NCI-H1417 treated with DMSO at 0.1 percent for 48 hours (cell line): ENCODE data around the gene WDCP.
A peak's percentile ranks its signal among the peaks of the same experiment; 100 is the strongest.
"Not testable (repeated sequence)": the region's sequence is repeated elsewhere in the genome, so short reads cannot be mapped to it uniquely, and the experiment has no call there.

Source experiments
- DNase-seq: peaks from one replicate; lab custom pipeline; 2025; lab: John Stamatoyannopoulos, UW

WDCP gene, protein sequence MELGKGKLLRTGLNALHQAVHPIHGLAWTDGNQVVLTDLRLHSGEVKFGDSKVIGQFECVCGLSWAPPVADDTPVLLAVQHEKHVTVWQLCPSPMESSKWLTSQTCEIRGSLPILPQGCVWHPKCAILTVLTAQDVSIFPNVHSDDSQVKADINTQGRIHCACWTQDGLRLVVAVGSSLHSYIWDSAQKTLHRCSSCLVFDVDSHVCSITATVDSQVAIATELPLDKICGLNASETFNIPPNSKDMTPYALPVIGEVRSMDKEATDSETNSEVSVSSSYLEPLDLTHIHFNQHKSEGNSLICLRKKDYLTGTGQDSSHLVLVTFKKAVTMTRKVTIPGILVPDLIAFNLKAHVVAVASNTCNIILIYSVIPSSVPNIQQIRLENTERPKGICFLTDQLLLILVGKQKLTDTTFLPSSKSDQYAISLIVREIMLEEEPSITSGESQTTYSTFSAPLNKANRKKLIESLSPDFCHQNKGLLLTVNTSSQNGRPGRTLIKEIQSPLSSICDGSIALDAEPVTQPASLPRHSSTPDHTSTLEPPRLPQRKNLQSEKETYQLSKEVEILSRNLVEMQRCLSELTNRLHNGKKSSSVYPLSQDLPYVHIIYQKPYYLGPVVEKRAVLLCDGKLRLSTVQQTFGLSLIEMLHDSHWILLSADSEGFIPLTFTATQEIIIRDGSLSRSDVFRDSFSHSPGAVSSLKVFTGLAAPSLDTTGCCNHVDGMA

DNA sequence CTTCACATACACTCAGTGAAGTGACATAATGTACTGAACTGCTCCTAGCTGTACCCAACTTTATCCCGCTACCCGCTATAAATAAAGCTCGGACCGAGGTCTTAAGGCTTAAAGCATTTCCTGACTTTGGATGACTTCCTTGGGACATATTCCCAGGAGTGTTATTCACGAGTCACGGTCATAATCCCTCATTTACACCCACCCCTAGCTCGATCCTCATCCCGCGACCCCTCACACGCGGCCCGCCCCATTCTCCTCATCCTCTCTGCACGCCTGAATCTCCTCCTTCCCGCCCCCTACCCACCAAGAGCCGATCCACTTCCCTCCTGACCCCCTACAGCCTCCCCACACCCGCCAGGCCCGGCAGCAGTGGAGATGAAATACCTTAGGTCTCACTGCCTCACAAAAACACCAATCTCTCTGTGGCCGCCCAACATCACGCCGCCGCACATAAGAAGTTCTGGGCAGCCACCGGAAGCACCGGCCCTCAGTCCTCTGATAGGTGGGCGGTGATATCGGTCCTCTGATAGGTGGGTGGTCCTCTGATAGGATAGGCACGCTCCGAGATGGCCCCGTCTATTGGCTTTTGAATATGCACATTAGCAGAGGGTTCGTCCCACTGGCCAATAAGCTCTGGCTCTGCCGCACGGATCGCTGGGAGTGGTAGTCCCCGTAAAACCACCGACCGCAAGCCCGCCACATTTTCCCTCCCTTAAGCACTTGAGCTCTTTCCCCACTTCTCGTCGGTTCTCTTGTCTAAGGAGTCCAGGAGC, at the start of gene WDCP:
TSS of gene WDCP (minus strand) at position 462 of the 773 bp plus-strand sequence. CDS start 7,897 bp downstream, outside the sequence.
- peak; percentile 96 for DNase-seq

DNA sequence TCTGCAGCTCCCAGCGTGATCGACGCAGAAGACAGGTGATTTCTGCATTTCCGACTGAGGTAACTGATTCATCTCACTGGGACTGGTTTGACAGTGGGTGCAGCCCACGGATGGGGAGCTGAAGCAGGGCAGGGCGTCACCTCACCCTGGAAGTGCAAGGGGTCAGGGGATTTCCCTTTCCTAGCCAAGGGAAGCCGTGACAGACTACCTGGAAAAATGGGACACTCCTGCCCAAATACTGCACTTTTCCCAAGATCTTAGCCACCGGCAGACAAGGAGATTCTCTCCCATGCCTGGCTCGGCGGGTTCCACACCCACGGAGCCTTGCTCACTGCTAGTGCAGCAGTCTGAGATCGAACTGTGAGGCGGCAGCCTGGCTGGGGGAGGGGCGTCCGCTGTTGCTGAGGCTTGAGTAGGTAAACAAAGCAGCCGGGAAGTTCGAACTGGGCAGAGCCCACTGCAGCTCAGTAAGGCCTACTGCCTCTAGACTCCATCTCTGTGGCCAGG, 48.0 kb upstream of the WDCP start:
- not testable (repeated sequence) for DNase-seq

DNA sequence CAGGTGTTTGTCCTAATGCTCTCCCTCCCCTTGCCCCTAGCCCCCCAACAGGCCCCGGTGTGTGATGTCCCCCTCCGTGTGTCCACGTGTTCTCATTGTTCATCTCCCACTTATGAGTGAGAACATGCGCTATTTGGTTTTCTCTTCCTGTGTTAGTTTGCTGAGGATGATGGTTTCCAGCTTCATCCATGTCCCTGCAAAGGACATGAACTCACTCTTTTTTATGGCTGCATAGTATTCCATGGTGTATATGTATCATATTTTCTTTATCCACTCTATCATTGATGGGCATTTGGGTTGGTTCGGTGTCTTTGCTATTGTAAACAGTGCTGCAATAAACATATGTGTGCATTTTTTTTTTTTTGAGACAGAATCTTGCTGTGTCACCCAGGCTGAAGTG, 46.1 kb upstream of the WDCP start:
- not testable (repeated sequence) for DNase-seq

DNA sequence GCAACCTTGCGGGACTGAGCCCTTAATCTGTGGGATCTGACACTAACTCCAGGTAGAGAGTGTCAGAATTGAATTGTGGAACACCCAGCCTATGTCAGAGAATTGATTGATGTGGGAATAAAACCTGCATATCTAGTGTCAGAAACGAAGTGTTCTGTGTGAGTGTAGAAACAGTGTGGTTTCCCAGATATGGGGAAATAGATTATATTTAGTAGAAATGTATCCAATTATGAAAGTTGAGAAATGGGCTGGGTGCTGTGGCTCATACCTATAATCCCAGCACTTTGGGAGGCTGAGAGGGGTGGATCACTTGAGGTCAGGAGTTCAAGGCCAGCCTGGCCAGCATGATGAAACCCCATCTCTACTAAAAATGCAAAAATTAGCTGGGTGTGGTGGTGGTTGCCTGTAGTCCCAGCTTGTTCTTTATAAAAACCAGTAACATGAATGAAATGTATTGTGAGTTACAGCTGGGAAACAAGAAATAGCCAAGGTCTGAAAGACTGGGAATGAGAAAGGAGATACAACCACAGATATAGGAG, 41.7 kb upstream of the WDCP start:
- no peak for DNase-seq

DNA sequence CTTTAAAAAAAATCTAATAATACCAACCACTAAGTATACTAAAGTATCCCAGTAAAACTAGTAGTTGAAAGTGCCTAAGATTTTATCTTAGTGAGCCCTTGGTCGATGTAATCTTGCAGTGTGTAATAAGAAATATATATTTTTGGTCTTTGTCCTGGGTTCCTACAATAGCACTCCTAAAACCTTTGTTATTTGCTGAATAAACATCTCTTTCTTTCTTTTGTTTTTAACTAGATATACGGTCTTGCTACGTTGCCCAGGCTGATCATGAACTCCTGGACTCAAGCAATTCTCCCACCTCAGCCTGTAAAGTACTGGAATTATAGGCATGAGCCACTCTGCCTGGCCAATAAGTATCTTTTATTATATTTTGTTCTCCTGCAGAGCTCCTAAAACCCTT, 39.8 kb upstream of the WDCP start:
- DNase-seq = no peak

DNA sequence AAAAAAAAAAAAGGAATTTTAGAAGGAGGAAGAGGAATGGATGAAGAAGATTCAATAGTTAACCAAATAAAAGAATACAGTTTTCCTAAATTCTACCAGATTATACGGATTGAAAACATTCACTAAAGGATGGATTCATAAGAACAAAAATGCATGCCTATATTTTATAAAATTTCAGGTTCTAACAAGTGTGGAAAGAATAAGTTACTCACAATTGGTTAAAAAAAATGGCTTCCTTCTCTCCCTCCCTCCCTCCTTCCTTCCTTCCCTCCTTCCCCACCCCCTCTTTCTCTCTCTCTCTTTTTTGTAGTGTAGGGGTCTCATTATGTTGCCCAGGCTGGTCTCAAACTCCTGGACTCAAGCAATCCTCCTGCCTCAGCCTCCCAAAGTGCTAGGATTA, 39.0 kb upstream of the WDCP start:
- DNase-seq = no peak

DNA sequence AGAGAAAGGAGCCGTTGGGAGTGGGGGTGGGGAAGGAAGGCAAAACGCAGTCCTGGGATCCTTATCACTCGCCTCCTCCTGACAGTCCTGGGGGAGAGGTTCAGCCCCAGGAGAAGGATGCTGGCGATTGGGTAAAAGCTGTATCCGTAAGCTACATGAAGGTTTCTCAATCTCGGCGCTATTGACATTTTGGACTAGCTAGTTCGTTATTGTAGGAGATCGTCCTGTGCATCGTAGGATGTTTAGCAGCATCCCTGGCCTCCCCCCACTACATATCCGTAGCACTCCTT, 38.0 kb upstream of the WDCP start:
- DNase-seq = no peak

DNA sequence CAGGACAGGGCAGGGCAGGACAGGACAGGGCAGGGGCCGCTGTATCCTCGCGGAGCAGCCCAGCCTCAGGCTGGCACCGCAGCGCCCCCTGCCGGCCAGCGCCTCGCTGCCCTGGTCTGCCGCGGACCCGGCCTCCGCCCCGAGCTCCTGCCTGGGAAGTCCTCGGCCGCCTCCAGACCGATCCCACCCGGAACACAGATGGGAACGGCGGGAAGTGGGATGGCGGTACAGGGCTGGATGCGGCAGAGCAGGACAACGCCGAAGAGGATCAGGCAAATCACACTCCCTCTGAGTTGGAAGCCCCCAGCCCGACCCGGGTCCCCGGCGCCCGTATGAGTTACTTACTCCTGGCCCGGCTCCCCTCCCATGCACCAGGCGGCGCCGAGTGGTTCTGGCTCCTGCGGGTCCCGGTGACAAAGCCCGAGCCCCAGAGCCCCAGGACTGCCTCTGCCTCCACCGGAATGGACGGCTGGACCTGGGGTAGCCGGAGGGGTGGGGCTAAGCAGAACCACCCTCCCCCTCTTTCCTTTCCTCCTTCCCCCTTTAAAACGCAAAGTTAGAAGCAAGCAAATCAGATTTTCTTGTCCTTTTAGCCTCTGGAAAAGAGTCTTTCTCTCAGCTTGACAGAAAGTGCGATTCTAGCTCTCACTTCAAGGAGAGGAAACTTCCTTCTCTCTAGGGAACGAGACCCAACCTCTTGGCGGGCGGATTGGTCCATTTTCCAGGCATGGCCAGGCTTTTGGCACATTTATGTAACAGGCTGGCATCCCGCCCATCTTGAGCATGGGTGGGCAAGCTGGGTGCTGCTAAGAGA, 37.4 kb upstream of the WDCP start, which contains the start of gene TP53I3:
TSS of gene TP53I3 (minus strand) at position 449 of the 814 bp plus-strand sequence. CDS start 508 bp downstream, outside the sequence.
- DNase-seq = peak; percentile 28

DNA sequence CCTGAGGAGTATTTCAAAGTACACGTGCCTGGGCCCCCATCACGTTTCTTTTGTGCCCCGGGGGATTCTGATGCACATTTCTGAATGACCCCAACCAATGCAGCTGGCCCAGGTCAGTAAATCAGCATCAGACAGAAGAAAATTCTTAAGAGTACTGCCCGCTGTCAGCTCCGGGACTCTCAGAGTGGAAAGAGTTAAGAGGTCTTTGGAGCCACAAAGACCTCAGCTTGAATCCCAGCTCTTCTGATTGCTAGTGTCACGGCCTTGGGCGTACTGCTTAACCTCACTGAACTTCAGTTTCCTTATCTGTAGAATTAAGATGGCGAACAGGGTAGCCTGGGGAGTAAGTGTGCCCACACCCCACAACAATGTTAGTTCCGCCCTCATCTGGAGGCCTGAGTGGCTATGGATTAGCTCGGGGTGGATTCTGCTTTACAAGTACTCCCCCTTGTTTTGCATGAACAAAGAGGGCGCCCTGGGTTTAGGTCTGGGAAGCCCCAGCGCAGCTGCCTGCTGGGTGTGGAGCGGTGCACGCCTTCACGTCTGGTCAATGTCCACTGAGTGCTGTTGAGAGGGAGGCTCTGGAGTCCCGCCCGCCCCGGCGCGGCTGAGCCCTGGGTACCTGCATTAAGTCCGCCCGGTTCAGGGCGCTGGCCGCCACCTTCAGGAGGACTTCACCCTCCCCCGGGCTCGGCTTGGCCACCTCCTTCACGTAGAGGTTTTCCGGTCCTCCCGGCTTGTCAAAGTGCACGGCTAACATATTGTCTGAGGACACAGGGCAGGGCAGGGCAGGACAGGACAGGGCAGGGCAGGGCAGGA, 36.6 kb upstream of the WDCP start:
- peak; percentile 24 for DNase-seq

DNA sequence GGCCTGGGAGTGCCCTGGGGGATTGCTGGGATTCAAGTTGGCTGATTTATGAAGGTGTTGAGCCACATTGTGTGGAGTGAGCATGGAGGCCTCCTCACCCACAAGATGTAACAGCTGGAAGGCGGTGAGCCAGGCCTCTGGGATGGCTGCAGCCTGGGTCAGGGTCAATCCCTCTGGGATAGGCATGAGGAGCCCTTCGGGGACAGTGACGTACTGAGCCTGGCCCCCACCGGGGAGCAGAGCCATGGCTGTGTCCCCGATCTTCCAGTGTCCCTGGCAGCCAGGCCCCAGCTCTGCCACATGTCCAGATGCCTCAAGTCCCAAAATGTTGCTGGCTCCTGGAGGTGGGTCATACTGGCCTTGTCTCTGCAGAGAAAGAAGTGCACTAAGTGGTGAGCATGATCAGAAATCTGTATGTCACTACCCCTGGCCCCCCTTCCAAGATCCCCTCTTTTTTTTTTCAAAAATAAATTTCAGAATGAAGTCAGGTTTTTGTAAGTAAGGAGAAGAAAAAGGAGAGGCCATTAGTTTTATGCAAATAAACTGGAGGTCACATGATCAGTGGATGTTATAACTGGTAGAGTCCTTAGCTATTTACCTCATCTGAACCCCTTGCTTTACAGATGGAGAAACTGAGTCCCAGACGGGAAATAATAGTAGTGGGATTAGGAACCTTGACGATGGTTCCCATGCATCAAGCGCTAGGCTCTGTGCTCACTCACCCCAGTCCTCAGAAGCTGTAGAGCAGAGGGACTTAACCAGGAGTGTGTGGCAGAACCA, 35.8 kb upstream of the WDCP start:
- no peak for DNase-seq

DNA sequence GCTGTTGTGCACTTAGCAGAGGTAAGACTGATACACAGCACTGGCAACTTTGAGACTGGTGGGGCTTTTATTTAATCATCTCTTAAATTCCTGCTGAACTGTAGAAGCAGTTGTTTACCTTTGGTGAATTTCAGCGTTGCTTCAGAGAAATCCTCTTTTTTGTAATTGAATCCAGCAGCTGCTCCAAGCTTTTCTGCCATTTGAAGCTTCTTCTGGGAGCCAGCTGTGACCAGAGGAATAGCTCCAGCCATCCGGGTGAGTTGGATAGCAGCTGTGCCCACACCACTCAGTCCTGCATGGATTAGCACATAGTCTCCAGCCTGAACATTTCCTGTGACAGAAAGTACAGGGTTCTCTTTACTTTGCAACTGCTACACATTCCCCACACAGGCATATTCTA, 33.5 kb upstream of the WDCP start:
- no peak for DNase-seq

DNA sequence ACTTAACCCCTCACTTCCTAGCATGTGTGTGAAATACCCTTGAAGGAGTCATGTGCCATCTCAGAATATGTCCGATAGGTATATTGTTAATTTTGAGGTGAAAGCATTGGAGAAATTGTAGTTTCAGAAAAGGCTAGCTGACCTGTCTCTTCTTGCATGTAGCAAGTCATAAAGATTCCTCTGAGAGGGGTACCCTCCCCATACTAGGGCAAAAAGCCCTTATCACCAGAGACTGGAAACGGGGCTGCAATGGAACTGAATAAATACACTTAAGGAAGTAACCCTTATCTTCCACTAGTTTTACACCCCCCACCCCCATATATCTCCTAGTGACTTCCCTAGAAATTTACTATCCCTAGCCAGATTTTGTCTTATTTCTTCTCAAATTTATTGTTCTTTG, 30.7 kb upstream of the WDCP start:
- no peak for DNase-seq

DNA sequence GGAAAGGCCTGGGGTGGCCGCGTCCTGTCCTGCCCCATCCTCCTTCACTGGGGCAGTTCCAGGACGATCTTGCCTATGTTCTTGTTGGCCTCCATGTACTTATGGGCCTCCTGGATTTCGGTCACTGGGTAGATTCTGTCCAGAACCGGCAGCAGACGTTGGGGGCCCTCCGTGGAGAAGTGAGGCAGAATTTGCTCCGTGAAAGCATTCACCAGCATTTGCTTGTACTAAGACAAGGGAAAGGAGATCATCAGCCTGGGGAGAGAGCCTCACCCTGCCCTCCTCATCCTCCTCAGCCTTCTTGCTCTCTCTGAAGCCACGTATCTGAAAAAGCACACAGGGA, 30.3 kb upstream of the WDCP start:
- DNase-seq = no peak

DNA sequence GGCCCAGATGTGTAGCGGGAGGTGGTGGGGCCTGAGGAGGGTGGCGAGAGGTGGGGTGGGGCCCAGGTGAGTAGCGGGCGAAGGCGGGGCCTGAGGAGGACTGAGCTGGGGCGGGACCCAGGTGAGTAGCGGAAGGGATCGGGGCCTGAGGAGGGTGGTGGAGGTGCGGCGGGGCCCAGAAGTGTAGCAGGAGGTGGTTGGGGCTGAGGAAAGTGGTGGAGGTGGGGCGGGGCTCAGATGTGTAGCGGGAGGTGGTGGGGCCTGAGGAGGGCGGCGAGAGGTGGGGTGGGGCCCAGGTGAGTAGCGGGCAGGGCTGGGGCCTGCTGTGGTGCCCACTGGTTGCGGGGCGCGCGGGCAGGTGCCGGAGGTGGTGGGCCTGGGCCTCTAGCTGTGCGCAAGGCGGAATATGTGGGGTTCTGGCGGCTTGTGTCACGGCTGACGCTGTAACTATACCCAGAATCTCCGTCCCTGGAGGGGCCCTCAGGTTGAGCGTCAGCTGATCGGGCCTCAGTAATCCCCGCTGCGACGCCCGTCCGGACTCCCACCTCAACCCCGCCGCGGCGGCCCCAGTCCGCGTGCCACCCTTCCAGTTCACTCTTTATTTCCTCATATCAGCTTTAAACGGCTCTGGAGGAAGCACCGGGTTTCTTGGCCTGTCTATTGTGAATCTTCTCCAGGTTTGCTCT, 29.8 kb upstream of the WDCP start:
- no peak for DNase-seq

DNA sequence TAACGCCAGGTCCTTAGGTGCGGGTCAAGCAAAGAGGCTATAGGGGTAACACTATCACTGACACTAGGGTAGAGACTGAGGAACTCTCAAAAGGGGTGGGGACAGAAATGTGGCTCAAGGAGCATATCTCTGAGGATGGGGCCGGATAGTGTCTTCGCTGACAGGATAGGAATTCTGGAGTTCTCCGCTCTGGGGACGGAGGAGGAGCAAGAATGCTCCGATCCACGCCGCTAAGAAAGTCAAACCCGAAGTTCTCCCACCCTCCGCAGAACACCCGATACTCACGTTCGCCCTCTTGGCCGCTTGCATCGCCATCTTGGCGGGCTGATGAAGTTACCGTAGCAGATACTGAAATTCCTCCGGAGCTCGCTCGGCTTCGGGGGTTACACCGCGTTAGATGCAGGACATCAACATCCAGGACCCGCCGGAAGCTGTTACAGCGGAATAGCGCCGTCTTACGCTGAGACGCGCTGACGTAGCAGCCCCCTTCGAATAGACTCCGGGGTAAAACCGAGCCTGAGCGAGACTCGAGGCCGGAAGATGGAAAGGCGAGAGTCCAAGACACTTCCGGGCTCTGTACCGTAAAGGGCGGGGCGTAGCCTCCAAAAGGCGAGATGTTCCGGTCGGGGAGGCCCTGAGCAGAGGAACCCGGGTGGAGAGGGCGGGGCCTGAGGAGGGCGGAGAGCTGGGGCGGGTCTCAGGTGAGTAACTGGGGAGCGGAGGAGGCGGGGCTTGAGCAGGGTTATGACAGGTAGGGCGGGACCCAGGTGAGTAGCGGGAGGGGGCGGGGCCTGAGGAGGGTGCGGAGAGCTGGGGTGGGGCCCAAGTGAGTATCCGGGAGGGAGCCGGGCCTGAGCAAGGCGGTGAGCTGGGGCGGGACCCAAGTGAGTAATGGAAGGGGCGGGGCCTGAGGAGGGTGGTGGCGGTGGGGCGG, 29.0 kb upstream of the WDCP start, which contains the start of gene SF3B6:
TSS of gene SF3B6 (minus strand) at position 412 of the 934 bp plus-strand sequence. CDS start at position 315, 97 bp downstream.
- DNase-seq = peak; percentile 97

DNA sequence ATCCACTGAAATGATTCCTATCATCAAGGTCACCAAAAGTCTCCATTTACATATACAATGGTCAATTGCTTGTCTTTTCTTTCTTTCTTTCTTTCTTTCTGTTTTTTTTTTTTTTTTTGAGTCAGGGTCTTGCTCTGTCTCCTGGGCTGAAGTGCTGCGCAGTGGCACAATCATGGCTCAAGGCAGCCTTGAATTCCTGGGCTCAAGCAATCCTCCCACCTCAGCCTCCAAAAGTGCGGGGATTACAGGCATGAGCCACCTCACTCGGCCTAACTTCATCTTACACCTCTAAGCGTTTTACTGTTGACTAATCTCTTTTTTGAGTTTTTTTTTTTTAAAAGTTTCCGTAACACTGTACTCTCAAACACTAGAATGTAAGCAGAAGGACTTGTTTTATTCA, 28.1 kb upstream of the WDCP start:
- DNase-seq = no peak

DNA sequence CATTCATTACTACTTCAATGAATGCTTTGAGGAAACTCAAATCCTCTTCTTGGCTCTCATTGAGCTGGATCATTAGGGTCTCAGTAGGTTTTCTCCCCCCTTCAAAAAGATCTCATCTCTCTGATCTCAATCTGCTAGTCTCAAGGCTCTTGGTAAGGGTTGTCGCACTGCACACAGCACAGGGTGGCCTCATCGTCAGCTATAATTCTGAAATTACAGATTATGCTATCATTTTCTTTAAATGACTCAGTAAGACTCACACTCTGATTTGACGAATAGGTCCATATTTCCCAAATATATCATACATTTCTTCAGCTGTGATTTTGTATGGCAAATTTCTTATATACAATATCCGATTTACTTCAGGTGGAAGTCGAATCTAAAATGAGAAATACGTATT, 26.6 kb upstream of the WDCP start:
- DNase-seq = no peak

DNA sequence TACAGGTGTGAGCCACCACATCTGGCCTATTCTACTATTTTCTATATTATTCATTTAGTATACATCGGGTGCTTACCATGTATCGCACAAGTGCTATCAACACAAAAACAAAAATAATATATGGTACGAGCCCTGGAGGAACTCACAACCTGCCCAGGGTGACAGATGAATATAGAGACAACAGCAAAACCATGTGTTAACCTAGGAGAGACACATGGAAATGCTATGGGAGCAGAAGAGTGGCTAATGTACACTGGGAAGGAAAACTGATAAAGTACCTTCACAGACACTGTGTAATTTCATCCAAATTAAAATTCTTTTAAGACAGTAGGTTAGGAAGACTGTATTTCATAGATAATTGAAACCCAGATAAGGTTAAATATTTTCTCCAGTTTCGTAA, 25.1 kb upstream of the WDCP start:
- no peak for DNase-seq
